Osteoblast (primary cell): Measurements from ENCODE around the gene NOS1AP. TPM values are rescaled to one million over a fixed set of nuclear protein-coding genes. Genes with fewer than 3 reads are reported as not detected.

Experiments
- DNase-seq: peaks from one replicate; pipeline ENCODE4 v3.0.0; 2011; ENCODE audit warnings: low spot score, mixed read lengths; ENCODE audit not compliant: insufficient read length; ENCODE audit errors: missing footprints
- H2AFZ ChIP-seq: 2 replicates; pipeline ENCODE4 v1.6.0; 2011; ENCODE audit warnings: mild to moderate bottlenecking, low read length
- H3K27ac ChIP-seq: 2 replicates; pipeline ENCODE4 v1.5.1; 2011; ENCODE audit warnings: mild to moderate bottlenecking, low read depth, low read length, moderate library complexity
- H3K27me3 ChIP-seq: 2 replicates; pipeline ENCODE4 v1.6.0; 2012; ENCODE audit warnings: mild to moderate bottlenecking, control low read depth, inconsistent platforms, low read length, moderate library complexity; ENCODE audit not compliant: insufficient read depth
- H3K36me3 ChIP-seq: 2 replicates; pipeline ENCODE4 v1.5.1; 2011; ENCODE audit warnings: mild to moderate bottlenecking, low read length, control low read depth, moderate library complexity; ENCODE audit not compliant: insufficient read depth
- H3K4me1 ChIP-seq: 2 replicates; pipeline ENCODE4 v1.5.1; 2011; ENCODE audit warnings: mild to moderate bottlenecking, low read length, control low read depth, moderate library complexity; ENCODE audit not compliant: insufficient read depth
- H3K4me2 ChIP-seq: 2 replicates; pipeline ENCODE4 v1.6.0; 2011; ENCODE audit warnings: mild to moderate bottlenecking, low read length; ENCODE audit not compliant: insufficient read depth
- H3K4me3 ChIP-seq: fragments of 200-600 bp; sonication (generic); 3 replicates; pipeline ENCODE4 v1.5.1; 2012; ENCODE audit warnings: mild to moderate bottlenecking, low read length, inconsistent platforms; ENCODE audit not compliant: insufficient read depth
- H3K79me2 ChIP-seq: 2 replicates; pipeline ENCODE4 v1.6.0; 2012; ENCODE audit warnings: mild to moderate bottlenecking, low read length, control low read depth, inconsistent platforms; ENCODE audit not compliant: insufficient read depth
- H3K9me3 ChIP-seq: 2 replicates; pipeline ENCODE4 v1.5.1; 2011; ENCODE audit warnings: low read depth, low read length, control low read depth
- H4K20me1 ChIP-seq: 2 replicates; pipeline ENCODE4 v1.6.0; 2012; ENCODE audit warnings: mild to moderate bottlenecking, low read length, control low read depth; ENCODE audit not compliant: insufficient read depth
- total RNA-seq: library from RNA; depleted of rRNA; stranded (reverse); fragments of >200 nt; gene quantifications from 2 replicates; pipeline ENCODE4 v1.2.3, GENCODE V29; 2012
- TF ChIP-seq, protein P1 (sequence below): IDR thresholded peaks from 2 replicates; pipeline ENCODE4 v1.5.1; 2011; ENCODE audit warnings: mild to moderate bottlenecking, low read depth, low read length, moderate library complexity; ENCODE audit errors: extremely low read depth

NOS1AP gene
- total RNA-seq, 1 donor, result not detected

DNA sequence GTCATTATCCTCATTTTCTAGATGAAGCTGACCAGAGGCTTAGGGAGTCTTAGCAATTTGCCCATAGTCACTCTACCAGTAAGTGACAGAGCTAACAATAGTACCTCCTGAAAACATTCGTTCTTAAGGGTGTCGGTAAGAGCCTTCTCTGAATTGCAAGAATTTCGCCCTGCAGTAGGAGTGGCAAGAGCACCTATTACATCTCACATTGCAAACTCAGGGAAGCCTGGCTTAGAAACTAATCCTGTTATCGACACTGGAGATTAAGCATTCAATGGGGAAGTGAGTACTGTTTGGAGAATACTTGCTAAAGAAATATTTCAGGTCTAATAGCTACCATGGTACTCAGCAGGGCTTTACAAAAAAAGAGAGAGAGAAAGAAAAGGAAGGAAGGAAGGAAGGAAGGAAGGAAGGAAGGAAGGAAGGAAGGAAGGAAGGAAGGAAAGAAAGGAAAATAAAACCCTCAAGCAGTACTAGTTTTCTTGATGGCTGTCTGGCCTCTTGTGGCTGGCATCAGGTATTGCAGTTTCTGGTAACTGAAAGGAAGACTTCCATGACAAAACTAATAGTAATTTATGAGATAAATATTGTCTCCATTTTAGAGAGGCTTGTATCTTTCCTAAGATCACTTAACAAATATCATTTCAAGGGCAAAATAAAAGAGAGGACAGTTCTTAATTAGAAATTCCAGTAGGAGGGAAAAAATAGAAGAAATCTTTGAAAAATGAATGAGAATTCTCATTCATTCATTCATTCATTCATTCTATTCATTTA is 322.5 kb downstream of the NOS1AP start:
- Histone ChIP-seq H3K27ac (no peak overlapping the region), H3K36me3 (no peaks in the 10 kb centered on the region), H3K27me3 (peaks cover 35% of the 10 kb centered on the region), H3K4me1 (no peaks in the 10 kb centered on the region), H3K9me3 (no peaks in the 10 kb centered on the region), H4K20me1 (no peaks in the 10 kb centered on the region), H3K79me2 (no peaks in the 10 kb centered on the region), H3K4me3 (no peak overlapping the region), H2AFZ (no peak overlapping the region), H3K4me2 (no peak overlapping the region)
- TF ChIP-seq, protein P1, sequence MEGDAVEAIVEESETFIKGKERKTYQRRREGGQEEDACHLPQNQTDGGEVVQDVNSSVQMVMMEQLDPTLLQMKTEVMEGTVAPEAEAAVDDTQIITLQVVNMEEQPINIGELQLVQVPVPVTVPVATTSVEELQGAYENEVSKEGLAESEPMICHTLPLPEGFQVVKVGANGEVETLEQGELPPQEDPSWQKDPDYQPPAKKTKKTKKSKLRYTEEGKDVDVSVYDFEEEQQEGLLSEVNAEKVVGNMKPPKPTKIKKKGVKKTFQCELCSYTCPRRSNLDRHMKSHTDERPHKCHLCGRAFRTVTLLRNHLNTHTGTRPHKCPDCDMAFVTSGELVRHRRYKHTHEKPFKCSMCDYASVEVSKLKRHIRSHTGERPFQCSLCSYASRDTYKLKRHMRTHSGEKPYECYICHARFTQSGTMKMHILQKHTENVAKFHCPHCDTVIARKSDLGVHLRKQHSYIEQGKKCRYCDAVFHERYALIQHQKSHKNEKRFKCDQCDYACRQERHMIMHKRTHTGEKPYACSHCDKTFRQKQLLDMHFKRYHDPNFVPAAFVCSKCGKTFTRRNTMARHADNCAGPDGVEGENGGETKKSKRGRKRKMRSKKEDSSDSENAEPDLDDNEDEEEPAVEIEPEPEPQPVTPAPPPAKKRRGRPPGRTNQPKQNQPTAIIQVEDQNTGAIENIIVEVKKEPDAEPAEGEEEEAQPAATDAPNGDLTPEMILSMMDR, result peak; percentile 77
- DNase-seq, result peak; percentile 74

GRCh38 chr1:162396201-162396906 is 326.9 kb downstream of the NOS1AP start:
- DNase-seq, result no peak
- no peaks in the 10 kb centered on the region for H3K9me3 ChIP-seq
- H2AFZ ChIP-seq, result no peak overlapping the region
- no peak overlapping the region for H3K4me3 ChIP-seq
- H4K20me1 ChIP-seq, result no peaks in the 10 kb centered on the region
- H3K36me3 ChIP-seq, result no peaks in the 10 kb centered on the region
- no peaks in the 10 kb centered on the region for H3K4me1 ChIP-seq
- H3K4me2 ChIP-seq, result no peak overlapping the region
- H3K27ac ChIP-seq, result no peak overlapping the region
- TF ChIP-seq, protein P1, result no peak
- peaks cover 27% of the 10 kb centered on the region for H3K27me3 ChIP-seq
- H3K79me2 ChIP-seq, result no peaks in the 10 kb centered on the region

DNA sequence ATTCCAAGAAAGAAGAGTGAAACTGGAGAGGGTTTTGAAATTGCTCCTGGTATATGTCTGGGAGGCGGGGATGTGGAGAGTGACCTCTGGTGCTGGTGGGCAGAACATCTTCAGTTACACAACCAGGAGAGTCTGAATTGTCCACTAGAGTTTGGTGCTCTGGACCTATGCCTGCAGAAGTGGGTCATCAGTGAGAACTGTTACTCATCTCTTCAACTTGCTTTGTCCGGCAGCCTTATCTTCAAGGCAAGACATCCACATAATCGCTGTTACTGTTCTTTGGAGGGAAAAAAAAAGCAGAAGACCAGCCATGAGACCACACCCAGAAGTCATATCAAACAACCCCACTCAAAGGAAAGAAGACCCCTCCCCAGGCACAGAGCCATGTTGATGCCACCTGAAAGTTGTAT is 327.6 kb downstream of the NOS1AP start:
- Histone ChIP-seq H4K20me1 (no peaks in the 10 kb centered on the region), H3K4me3 (no peak overlapping the region), H3K79me2 (no peaks in the 10 kb centered on the region), H3K9me3 (no peaks in the 10 kb centered on the region), H3K4me1 (no peaks in the 10 kb centered on the region), H3K27me3 (peaks cover 27% of the 10 kb centered on the region), H3K36me3 (no peaks in the 10 kb centered on the region), H3K4me2 (no peak overlapping the region), H2AFZ (no peak overlapping the region), H3K27ac (no peak overlapping the region)
- TF ChIP-seq, protein P1, result peak; percentile 13
- no peak for DNase-seq

DNA sequence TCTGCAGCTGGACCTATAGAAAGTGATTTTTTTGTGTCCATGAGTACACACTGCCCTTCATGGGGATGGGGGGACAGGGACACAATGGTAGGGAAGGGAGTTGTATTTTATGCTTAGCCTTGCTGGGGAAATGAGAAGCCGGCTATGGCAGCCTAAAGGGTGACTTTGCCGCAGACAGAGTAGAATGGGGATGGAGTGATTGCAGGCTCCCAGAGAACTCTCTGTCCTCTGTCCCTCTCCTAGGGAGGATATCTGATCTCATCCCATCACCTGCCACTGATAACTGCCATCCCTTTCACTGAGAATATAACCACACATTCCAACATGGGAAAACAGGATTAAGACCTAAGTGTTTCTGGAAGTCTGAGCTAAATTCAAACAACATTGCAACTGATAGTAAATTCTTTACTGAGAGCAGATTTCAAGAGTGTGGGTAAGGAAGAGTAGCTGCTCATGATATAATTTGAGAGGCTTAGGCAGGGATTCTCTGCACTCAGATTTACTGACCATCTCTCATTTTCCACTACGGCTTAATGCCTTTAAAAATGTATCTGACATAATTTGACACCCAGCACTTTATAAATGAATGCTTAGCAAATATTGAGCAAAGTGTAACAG is 328.6 kb downstream of the NOS1AP start:
- Histone ChIP-seq H2AFZ (no peak overlapping the region), H4K20me1 (no peaks in the 10 kb centered on the region), H3K9me3 (no peaks in the 10 kb centered on the region), H3K36me3 (no peaks in the 10 kb centered on the region), H3K27ac (no peak overlapping the region), H3K4me3 (no peak overlapping the region), H3K79me2 (no peaks in the 10 kb centered on the region), H3K4me2 (no peak overlapping the region), H3K27me3 (peaks cover 27% of the 10 kb centered on the region), H3K4me1 (no peaks in the 10 kb centered on the region)
- TF ChIP-seq, protein P1, result no peak
- no peak for DNase-seq
